ENCODE data around the gene SLC29A4.
"Not testable (repeated sequence)": the region's sequence is repeated elsewhere in the genome, so short reads cannot be mapped to it uniquely, and the experiment has no call there.

Gene SLC29A4

GRCh38 chr7:5282543-5283316, at the start of gene SLC29A4:
SLC29A4 (plus strand) TSS chr7:5282943; CDS start chr7:5287817, 4,874 bp downstream.
- no peak for DNase-seq (ENCODE audit: low read depth in 2 of 2, low spot score in 1 of 2)

- no peak for DNase-seq (ENCODE audit: low read depth in 2 of 2, low spot score in 1 of 2)
These were observed 47.6 kb upstream of the SLC29A4 start for GRCh38 chr7:5234852-5235831.

GRCh38 chr7:5237286-5237685, 45.5 kb upstream of the SLC29A4 start:
- DNase-seq (ENCODE audit: low read depth in 2 of 2, low spot score in 1 of 2), result no peak

- no peak for DNase-seq (ENCODE audit: low read depth in 2 of 2, low spot score in 1 of 2)
These were observed 44.2 kb upstream of the SLC29A4 start for GRCh38 chr7:5238500-5238899.

- no peak for DNase-seq (ENCODE audit: low read depth in 2 of 2, low spot score in 1 of 2)
These were observed 39.5 kb upstream of the SLC29A4 start for GRCh38 chr7:5243261-5243660.

- DNase-seq (ENCODE audit: low read depth in 2 of 2, low spot score in 1 of 2), result no peak
These were observed 34.4 kb upstream of the SLC29A4 start for GRCh38 chr7:5248201-5248885.

- DNase-seq (ENCODE audit: low read depth in 2 of 2, low spot score in 1 of 2), result not testable (repeated sequence)
These were observed 32.0 kb upstream of the SLC29A4 start for GRCh38 chr7:5250787-5251186.

- not testable (repeated sequence) for DNase-seq (ENCODE audit: low read depth in 2 of 2, low spot score in 1 of 2)
These were observed 29.2 kb upstream of the SLC29A4 start for GRCh38 chr7:5253529-5253928.

- DNase-seq (ENCODE audit: low read depth in 2 of 2, low spot score in 1 of 2), result not testable (repeated sequence)
These were observed 28.4 kb upstream of the SLC29A4 start for GRCh38 chr7:5254371-5254770.

- no peak for DNase-seq (ENCODE audit: low read depth in 2 of 2, low spot score in 1 of 2)
These were observed 26.9 kb upstream of the SLC29A4 start for GRCh38 chr7:5255832-5256231.

- not testable (repeated sequence) for DNase-seq (ENCODE audit: low read depth in 2 of 2, low spot score in 1 of 2)
These were observed 22.1 kb upstream of the SLC29A4 start for GRCh38 chr7:5260530-5261068.

GRCh38 chr7:5263066-5263465, 19.7 kb upstream of the SLC29A4 start:
- not testable (repeated sequence) for DNase-seq (ENCODE audit: low read depth in 2 of 2, low spot score in 1 of 2)

- DNase-seq (ENCODE audit: low read depth in 2 of 2, low spot score in 1 of 2), result no peak
These were observed 17.2 kb upstream of the SLC29A4 start for GRCh38 chr7:5265320-5266190.

GRCh38 chr7:5266191-5267028, 16.3 kb upstream of the SLC29A4 start:
- DNase-seq (ENCODE audit: low read depth in 2 of 2, low spot score in 1 of 2), result no peak

GRCh38 chr7:5267829-5268228, 14.9 kb upstream of the SLC29A4 start:
- DNase-seq (ENCODE audit: low read depth in 2 of 2, low spot score in 1 of 2), result not testable (repeated sequence)

GRCh38 chr7:5269992-5270657, 12.6 kb upstream of the SLC29A4 start:
- not testable (repeated sequence) for DNase-seq (ENCODE audit: low read depth in 2 of 2, low spot score in 1 of 2)

- no peak for DNase-seq (ENCODE audit: low read depth in 2 of 2, low spot score in 1 of 2)
These were observed 12.0 kb upstream of the SLC29A4 start for GRCh38 chr7:5270788-5271187.

GRCh38 chr7:5273831-5274405, 8.8 kb upstream of the SLC29A4 start:
- not testable (repeated sequence) for DNase-seq (ENCODE audit: low read depth in 2 of 2, low spot score in 1 of 2)
